ENCODE results near the gene NEAT1.

Gene NEAT1

GRCh38 chr11:65401073-65401802 is 21.4 kb upstream of the NEAT1 start:
- peak; percentile 25 for DNase-seq (ENCODE audit: low read depth)
- TF ChIP-seq POLR2A (IDR thresholded peaks at IDR 0.05; ENCODE audit: extremely low read depth, insufficient read length) (no peak), MYC (IDR thresholded peaks at IDR 0.05; ENCODE audit: low read depth, low read length) (no peak), CTCF (IDR thresholded peaks at IDR 0.05; ENCODE audit: low read depth, low read length) (no peak)
- TF ChIP-seq, protein P1, sequence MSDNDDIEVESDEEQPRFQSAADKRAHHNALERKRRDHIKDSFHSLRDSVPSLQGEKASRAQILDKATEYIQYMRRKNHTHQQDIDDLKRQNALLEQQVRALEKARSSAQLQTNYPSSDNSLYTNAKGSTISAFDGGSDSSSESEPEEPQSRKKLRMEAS (IDR thresholded peaks at IDR 0.05; ENCODE audit: low read depth, low read length) = no peak
- H3K4me3 ChIP-seq (ENCODE audit: low read depth, low read length) = no peak overlapping the region

- TF ChIP-seq, protein P1 (IDR thresholded peaks at IDR 0.05; ENCODE audit: low read depth, low read length) = no peak
- TF ChIP-seq POLR2A (IDR thresholded peaks at IDR 0.05; ENCODE audit: extremely low read depth, insufficient read length) = no peak
- no peak for TF ChIP-seq CTCF (IDR thresholded peaks at IDR 0.05; ENCODE audit: low read depth, low read length)
- no peak for DNase-seq (ENCODE audit: low read depth)
- no peak overlapping the region for H3K4me3 ChIP-seq (ENCODE audit: low read depth, low read length)
These were observed 20.8 kb upstream of the NEAT1 start for GRCh38 chr11:65401803-65402248.

GRCh38 chr11:65402790-65403189 is 19.8 kb upstream of the NEAT1 start:
- DNase-seq (ENCODE audit: low read depth) = no peak
- no peak for TF ChIP-seq POLR2A (IDR thresholded peaks at IDR 0.05; ENCODE audit: extremely low read depth, insufficient read length)
- TF ChIP-seq MYC (IDR thresholded peaks at IDR 0.05; ENCODE audit: low read depth, low read length) = no peak
- TF ChIP-seq, protein P1 (IDR thresholded peaks at IDR 0.05; ENCODE audit: low read depth, low read length) = no peak
- TF ChIP-seq CTCF (IDR thresholded peaks at IDR 0.05; ENCODE audit: low read depth, low read length) = no peak
- no peak overlapping the region for H3K4me3 ChIP-seq (ENCODE audit: low read depth, low read length)

DNA sequence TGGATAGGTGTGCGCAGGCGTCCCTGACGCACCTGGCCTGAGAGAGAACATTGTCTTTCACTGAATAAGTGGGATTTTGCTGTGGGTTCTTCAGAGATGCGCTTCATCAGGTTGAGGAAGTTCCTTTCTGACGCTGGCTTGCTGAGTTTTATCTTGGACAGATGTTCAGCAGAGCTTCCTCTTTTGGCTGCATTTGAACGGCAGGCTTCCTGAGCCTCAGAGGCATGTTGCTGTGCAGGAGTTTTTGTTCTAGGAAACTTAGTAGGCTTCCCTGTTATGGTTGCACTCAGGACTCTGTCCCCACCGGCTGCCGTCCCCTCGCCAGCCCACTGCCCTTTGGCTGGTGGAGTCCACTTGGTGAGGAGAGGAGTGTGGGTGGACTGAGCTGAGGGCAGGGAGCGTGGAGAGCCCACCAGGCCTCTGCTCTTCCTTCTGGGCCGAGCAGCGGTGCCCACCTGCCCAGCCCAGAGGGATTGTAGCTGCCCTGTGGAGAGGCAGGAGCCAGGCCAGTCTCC is 18.9 kb upstream of the NEAT1 start:
- H3K4me3 ChIP-seq (ENCODE audit: low read depth, low read length) = no peak overlapping the region
- DNase-seq (ENCODE audit: low read depth) = peak; percentile 91

GRCh38 chr11:65404210-65404609 is 18.4 kb upstream of the NEAT1 start:
- no peak overlapping the region for H3K4me3 ChIP-seq (ENCODE audit: low read depth, low read length)
- DNase-seq (ENCODE audit: low read depth) = no peak

More for the DNA sequence above, 18.9 kb upstream of the NEAT1 start:
- TF ChIP-seq, protein P1 (IDR thresholded peaks at IDR 0.05; ENCODE audit: low read depth, low read length) = peak; percentile 79
- TF ChIP-seq MYC (IDR thresholded peaks at IDR 0.05; ENCODE audit: low read depth, low read length) (peak; percentile 52; the same call in 1 of the 2 replicates), POLR2A (IDR thresholded peaks at IDR 0.05; ENCODE audit: extremely low read depth, insufficient read length) (no peak)

More at GRCh38 chr11:65404210-65404609, 18.4 kb upstream of the NEAT1 start:
- no peak for TF ChIP-seq MYC (IDR thresholded peaks at IDR 0.05; ENCODE audit: low read depth, low read length)
- TF ChIP-seq POLR2A (IDR thresholded peaks at IDR 0.05; ENCODE audit: extremely low read depth, insufficient read length) = no peak
- TF ChIP-seq CTCF (IDR thresholded peaks at IDR 0.05; ENCODE audit: low read depth, low read length) = no peak
- TF ChIP-seq, protein P1 (IDR thresholded peaks at IDR 0.05; ENCODE audit: low read depth, low read length) = 0 out of 2 replicates have a peak, but pooled peaks have one; percentile 7

Measured in NB4 (cell line).